ENCODE data around the gene ZSWIM2.

DNA sequence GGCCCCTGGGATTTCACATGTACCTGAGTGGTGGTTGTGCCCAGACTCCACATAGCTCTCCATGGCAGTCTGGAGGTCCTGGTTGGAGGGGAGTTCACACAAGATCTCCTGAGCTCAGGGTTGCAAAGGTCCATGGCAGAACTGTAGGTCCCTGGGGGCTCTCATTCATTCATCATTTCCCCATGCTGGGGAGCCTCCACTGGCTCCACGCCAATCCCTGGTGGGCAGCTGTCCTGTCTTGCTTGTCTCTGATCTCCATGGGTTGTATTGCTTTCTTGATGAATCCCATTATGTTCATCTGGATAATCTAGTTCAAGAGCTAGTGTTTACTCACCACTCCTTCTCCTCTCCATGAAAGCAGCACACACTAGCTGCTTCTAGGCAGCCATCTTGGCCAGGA is 42.4 kb downstream of the ZSWIM2 start:
- TF ChIP-seq EP300 (IDR thresholded peaks at IDR 0.05) (no peak), POLR2AphosphoS5 (IDR thresholded peaks at IDR 0.05) (no peak), POLR2A (IDR thresholded peaks at IDR 0.05) (no peak)
- TF ChIP-seq, protein P1, sequence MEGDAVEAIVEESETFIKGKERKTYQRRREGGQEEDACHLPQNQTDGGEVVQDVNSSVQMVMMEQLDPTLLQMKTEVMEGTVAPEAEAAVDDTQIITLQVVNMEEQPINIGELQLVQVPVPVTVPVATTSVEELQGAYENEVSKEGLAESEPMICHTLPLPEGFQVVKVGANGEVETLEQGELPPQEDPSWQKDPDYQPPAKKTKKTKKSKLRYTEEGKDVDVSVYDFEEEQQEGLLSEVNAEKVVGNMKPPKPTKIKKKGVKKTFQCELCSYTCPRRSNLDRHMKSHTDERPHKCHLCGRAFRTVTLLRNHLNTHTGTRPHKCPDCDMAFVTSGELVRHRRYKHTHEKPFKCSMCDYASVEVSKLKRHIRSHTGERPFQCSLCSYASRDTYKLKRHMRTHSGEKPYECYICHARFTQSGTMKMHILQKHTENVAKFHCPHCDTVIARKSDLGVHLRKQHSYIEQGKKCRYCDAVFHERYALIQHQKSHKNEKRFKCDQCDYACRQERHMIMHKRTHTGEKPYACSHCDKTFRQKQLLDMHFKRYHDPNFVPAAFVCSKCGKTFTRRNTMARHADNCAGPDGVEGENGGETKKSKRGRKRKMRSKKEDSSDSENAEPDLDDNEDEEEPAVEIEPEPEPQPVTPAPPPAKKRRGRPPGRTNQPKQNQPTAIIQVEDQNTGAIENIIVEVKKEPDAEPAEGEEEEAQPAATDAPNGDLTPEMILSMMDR (IDR thresholded peaks at IDR 0.05): no peak
